Cardiac muscle cell (in vitro differentiated cells and primary cell): Measurements from ENCODE around the gene PEX3. TPM values are rescaled to one million over a fixed set of nuclear protein-coding genes. Genes with fewer than 3 reads are reported as not detected.

Experiments used
- DNase-seq, 2 donors: peaks; one replicate each; pipeline versions ENCODE4 v3.0.0 to v3.0.0-alpha.2; 2010 to 2017; ENCODE audit warnings: low read depth in 1 of 2, low spot score in 1 of 2
- H3K27ac ChIP-seq: fragments of 200-600 bp; sonication (generic); 2 replicates; pipeline ENCODE4 v1.5.1; 2016
- H3K27me3 ChIP-seq: fragments of 200-600 bp; sonication (generic); 2 replicates; pipeline ENCODE4 v1.6.0; 2016; ENCODE audit warnings: control low read depth
- H3K36me3 ChIP-seq: fragments of 200-600 bp; sonication (generic); 2 replicates; pipeline ENCODE4 v1.5.1; 2016; ENCODE audit warnings: control low read depth
- H3K4me1 ChIP-seq: fragments of 200-600 bp; sonication (generic); 2 replicates; pipeline ENCODE4 v1.8.1; 2017; ENCODE audit warnings: low read depth, mild to moderate bottlenecking, mixed run types
- H3K4me3 ChIP-seq: fragments of 200-600 bp; sonication (generic); 2 replicates; pipeline ENCODE4 v1.5.1; 2016; ENCODE audit warnings: mild to moderate bottlenecking
- H3K9me3 ChIP-seq: fragments of 200-600 bp; sonication (generic); 2 replicates; pipeline ENCODE4 v1.5.1; 2017; ENCODE audit warnings: low read depth, mild to moderate bottlenecking, control low read depth
- CTCF ChIP-seq: IDR thresholded peaks from 2 replicates; pipeline ENCODE4 v1.5.1; 2012; ENCODE audit warnings: low read depth, mild to moderate bottlenecking, low read length
- polyA plus RNA-seq: library from polyadenylated mRNA; unstranded; fragments of >200 nt; fragmentation: Nextera tagmentation; extraction: Ambion mirVana; gene quantifications from 2 replicates; pipeline ENCODE4 v1.2.1, GENCODE V29; 2016
- total RNA-seq: library from RNA; depleted of rRNA; stranded (reverse); fragments of >200 nt; gene quantifications from 2 replicates; pipeline ENCODE4 v1.2.3, GENCODE V29; 2016

Gene PEX3
- total and polyA plus RNA-seq, 2 experiments from 2014 or later: 8.9 to 34.9 TPM

GRCh38 chr6:143449082-143449713 lies 1.4 kb upstream of the PEX3 start:
- DNase-seq: no peak
- H3K4me3 ChIP-seq: peak overlapping the region; percentile 71
- H3K36me3 ChIP-seq: no peaks in the 10 kb centered on the region
- H3K27ac ChIP-seq: no peak overlapping the region
- no peaks in the 10 kb centered on the region for H3K9me3 ChIP-seq
- TF ChIP-seq CTCF: no peak
- peaks cover 19% of the 10 kb centered on the region for H3K4me1 ChIP-seq
- no peaks in the 10 kb centered on the region for H3K27me3 ChIP-seq

- peaks cover 19% of the 10 kb centered on the region for H3K4me1 ChIP-seq
- no peak for TF ChIP-seq CTCF
- DNase-seq: peak; percentile 10 to 60
Observed at GRCh38 chr6:143449714-143450452, 722 bp upstream of the PEX3 start.

GRCh38 chr6:143451531-143451930 lies 926 bp downstream of the PEX3 start:
- Histone ChIP-seq H3K27ac (peak overlapping the region; percentile 83), H3K4me3 (peak overlapping the region; percentile 71), H3K4me1 (peaks cover 19% of the 10 kb centered on the region), H3K9me3 (no peaks in the 10 kb centered on the region), H3K27me3 (no peaks in the 10 kb centered on the region), H3K36me3 (no peaks in the 10 kb centered on the region)
- no peak for DNase-seq
- no peak for TF ChIP-seq CTCF

More at GRCh38 chr6:143449714-143450452, 722 bp upstream of the PEX3 start:
- peak overlapping the region; percentile 71 for H3K4me3 ChIP-seq
- no peaks in the 10 kb centered on the region for H3K36me3 ChIP-seq
- H3K27ac ChIP-seq: peak overlapping the region; percentile 83
- H3K9me3 ChIP-seq: no peaks in the 10 kb centered on the region
- H3K27me3 ChIP-seq: no peaks in the 10 kb centered on the region

- DNase-seq: peak; percentile 10 to 30
- TF ChIP-seq CTCF: no peak
- Histone ChIP-seq H3K27ac (no peak overlapping the region), H3K36me3 (peaks cover 2% of the 10 kb centered on the region), H3K4me3 (no peak overlapping the region), H3K27me3 (no peaks in the 10 kb centered on the region), H3K4me1 (peaks cover 3% of the 10 kb centered on the region), H3K9me3 (no peaks in the 10 kb centered on the region)
Observed at GRCh38 chr6:143457563-143458359, 7.2 kb downstream of the PEX3 start.

GRCh38 chr6:143465546-143465945 lies 14.9 kb downstream of the PEX3 start:
- peaks cover 13% of the 10 kb centered on the region for H3K36me3 ChIP-seq
- no peak overlapping the region for H3K27ac ChIP-seq
- no peaks in the 10 kb centered on the region for H3K27me3 ChIP-seq
- no peak overlapping the region for H3K4me3 ChIP-seq
- peak in 1 of 2 donors; percentile 62 for DNase-seq
- no peak for TF ChIP-seq CTCF
- no peaks in the 10 kb centered on the region for H3K9me3 ChIP-seq
- H3K4me1 ChIP-seq: no peaks in the 10 kb centered on the region
